Kasumi-1 (cell line): ENCODE data around the gene P2RX6.
"Not testable (repeated sequence)": the region's sequence is repeated elsewhere in the genome, so short reads cannot be mapped to it uniquely, and the experiment has no call there.

Source experiments
- DNase-seq, 2 experiments: peaks; one replicate each; lab custom pipeline; 2025; lab: John Stamatoyannopoulos, UW

P2RX6 gene

GRCh38 chr22:21014726-21015465 is at the start of gene P2RX6:
TSS of gene P2RX6 (plus strand) at chr22:21015165. CDS start at chr22:21015175, 10 bp downstream.
- no peak for DNase-seq

DNA sequence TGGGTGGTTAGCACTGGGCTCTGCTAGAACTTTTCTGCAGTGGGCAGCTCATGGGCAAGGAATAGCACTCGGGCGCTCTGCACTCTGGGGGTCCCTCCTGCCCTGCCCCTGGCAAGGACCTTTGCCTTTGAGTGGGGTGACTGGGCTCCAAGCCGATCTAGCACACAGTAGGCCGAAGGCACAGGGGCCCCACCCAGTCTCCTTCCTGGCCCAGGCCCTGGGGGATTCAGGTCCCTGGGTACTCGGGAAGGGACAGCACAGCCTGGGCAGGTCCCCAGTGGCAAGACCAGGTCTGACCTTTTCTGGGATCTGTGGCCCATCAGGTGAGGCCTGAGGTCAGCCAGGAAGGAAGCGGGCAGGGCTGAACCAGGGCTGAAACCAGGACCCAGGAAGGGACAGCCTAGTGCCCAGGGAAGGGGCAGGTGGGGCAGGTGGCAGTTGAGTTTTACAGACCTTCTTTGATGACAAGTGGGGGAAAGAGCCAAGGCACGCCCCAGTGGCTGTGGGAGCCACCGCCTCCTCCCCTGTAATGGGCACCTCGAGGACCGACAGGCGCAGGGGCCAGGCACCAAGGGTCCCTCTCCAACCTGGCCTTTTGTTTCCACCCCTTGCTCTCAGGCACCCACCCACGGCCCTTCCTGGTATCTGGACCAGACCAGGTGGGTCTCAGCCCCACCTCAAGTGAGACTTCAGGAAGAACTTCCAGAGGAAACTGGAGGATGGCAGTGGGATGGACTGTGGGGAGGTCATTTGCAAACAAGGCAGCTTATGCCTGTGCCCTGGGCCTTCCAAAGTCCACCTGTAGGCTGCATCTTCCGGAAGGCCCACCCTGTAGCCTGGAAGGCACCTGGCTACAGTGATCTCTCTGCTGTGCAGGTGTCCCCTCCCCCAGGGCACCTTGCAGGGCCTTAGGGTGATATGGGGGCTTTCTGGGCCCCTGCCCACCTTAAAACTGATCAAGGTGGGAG is 48.8 kb upstream of the P2RX6 start:
- DNase-seq = no peak

DNA sequence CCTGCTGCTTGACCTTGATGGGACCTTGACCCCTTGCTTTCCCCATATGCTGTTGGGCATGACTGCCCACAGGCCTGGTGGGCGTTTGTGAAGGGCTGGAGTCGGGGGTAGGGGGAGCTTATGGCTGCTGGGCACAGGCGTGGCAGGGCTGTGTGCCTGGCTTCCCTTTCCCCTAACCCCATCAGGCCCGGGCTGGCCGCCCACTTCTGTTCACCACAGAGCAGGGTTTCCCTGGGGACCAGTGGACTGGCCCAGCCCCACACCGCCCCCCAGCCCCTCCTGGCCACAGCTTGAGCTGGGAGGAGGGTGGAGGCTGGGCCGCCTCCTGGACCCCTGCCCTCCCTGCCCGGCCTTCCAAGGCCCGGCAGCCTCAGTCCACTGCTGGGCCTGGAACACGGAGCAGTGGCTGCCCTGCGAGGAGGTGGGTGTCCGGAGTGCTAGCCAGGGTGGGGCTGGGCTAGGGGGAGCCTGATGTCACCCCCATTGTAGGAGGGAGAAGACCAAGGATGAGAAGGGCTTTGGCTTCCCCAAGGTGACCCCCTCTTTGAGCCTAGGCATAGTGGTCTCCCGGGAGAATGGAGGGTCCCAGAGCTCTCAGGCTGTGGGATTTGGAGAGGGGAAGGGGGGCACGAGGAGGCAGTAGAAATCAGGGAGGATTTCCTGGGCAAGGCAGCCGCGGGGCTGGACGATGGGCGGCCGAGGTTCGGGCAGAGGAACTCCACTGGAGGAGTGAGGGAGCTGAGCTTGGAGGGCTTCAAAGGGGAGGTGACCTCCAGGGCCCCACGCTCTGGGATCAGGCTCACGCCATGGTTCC is 47.9 kb upstream of the P2RX6 start, which contains the start of gene AIFM3:
TSS of gene AIFM3 (plus strand) at position 373 of the 814 bp plus-strand sequence. CDS start 690 bp downstream, outside the sequence.
- no peak for DNase-seq

- DNase-seq = no peak
These were observed 47.2 kb upstream of the P2RX6 start for GRCh38 chr22:20967697-20968211.

- DNase-seq = peak; percentile 70 to 85
These were observed 46.5 kb upstream of the P2RX6 start for GRCh38 chr22:20968281-20968977.

DNA sequence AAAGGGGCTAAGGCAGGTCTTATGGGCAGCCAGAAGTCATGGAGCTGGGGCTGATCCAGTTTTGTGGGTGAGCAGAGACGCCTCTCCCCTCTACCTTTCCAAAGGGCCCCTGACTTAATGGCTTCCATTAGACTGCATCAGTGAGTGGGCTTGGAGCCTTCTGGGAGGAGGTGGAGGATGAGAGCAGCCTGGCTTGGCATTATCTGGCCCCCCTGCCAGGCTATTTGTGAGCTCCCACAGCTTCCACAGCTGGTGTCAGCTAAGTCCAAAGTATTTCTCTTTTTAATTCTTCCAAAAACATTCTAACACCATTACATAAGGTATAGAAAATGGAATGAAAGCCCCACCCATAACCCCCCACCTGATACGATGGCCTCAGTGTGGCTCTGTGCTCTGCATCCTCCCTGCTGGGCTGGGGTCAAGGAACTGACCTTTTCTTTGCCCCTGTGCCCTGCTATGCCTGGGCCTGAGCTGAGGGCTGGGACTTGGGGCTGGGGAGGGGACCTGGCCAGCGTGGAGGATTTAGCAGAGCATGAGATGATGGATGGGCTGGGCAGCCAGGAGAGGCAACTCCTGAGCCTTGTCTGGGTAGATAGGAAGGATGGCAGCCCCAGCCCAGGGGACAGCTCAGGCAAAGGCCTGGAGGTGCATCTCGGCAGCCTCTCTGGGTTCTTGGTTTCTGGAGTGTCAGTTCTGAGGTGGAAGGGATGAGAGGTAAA is 43.9 kb upstream of the P2RX6 start:
- DNase-seq = no peak

- DNase-seq = not testable (repeated sequence)
These were observed 42.8 kb upstream of the P2RX6 start for GRCh38 chr22:20972014-20972694.

GRCh38 chr22:20972933-20973577 is 41.9 kb upstream of the P2RX6 start:
- DNase-seq = no peak

- DNase-seq = no peak
These were observed 41.2 kb upstream of the P2RX6 start for GRCh38 chr22:20973634-20974286.

DNA sequence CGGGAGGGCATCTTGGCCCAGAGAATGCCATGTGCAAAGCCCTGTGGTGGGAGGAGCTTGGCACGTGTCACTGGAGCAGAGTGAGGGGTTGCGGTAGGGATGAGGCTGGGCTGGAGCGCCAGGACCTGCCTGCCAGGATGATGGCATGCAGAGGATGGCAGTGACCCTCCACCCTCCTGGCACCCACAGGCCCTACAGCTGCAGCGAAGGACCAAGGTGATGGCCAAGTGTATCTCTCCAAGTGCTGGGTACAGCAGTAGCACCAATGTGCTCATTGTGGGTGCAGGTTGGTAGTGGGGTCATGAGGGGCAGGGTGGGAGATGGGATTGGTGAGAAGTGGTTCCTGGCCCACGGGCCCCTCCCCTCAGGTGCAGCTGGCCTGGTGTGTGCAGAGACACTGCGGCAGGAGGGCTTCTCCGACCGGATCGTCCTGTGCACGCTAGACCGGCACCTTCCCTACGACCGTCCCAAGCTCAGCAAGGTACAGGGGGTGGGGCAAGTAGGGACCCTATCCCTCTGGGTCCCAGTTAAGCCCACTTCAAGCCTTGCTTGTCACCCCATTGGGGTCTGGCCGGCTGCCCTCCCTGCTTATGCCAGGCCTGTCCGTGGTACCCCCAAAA is 40.5 kb upstream of the P2RX6 start:
- no peak for DNase-seq

DNA sequence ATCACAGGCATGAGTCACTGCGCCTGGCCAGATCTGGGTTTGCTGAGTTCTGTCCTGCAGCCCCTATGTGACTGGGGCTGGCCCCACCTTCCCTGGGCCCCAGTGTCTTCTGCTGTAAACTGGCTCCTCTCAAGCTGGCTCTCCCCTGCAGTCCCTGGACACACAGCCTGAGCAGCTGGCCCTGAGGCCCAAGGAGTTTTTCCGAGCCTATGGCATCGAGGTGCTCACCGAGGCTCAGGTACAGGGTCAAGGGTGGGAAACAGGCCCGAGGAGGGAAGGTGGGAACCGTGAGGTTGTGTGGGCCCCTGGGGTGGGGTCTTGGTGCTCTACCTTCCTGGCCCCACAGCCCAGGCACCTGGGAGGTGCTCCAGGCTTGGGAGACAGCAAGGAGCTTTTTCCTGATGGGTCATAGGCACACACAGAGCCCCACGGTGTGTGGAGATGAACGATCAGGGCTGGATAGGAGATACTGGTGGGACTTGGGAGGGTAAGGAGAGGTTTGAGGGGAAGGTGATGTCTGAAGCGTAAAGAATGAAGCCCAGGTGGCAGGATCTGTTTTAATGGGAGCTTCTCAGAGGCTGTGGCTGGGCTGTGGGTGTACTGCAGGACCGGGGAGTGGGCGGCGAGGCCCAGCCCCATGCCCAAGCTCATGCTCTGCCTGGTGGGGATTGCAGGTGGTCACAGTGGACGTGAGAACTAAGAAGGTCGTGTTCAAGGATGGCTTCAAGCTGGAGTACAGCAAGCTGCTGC is 39.2 kb upstream of the P2RX6 start:
- no peak for DNase-seq

GRCh38 chr22:20976291-20976877 is 38.6 kb upstream of the P2RX6 start:
- DNase-seq = no peak

GRCh38 chr22:20977019-20977418 is 37.9 kb upstream of the P2RX6 start:
- no peak for DNase-seq

GRCh38 chr22:20977516-20978170 is 37.3 kb upstream of the P2RX6 start:
- no peak for DNase-seq

DNA sequence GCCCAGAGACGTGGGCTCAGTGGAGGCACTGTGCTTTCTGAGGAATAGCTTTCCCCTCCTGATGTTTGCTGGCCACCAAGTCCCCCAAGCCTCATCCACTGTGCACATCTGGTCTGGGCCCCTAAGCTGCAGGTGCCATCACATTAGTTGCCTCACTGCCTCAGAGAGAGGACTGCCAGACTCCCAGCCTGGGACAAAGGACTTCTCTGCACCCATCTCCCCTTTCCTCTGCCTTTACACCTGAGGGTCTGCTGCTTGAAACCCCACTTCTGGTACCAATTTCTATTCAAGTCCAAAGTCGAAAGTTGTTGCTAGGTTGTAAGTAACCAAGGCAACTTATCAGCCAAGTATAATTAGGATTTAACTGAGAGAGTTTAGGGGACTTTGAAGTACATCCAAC is 36.5 kb upstream of the P2RX6 start:
- DNase-seq = no peak

DNA sequence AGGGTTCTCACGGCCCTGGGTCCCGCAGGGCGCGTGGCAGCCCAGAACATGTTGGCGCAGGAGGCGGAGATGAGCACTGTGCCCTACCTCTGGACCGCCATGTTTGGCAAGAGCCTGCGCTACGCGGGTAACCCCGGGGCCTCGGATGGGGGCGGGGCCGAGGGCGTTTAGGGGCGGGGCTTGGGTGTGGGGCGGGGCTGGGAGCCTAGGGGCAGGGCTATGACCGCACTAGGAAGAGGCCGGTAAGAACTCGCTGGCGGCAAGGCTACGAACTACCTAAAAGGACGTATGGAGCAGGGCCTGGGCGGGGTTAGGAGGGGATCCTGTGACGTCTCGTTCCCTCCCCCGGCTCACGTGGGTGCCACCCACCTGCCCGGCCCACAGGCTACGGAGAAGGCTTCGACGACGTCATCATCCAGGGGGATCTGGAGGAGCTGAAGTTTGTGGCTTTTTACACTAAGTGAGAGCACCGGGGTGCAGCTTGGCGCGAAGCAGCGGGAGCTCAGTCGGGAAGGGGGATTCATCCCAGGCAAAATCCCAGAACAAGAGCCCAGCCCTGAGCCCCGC is 35.6 kb upstream of the P2RX6 start:
- DNase-seq = no peak
